Fibroblast of skin of right biceps (primary cell): ENCODE data around the gene TMED3.

ENCODE experiments used
- DNase-seq: peaks from one replicate; pipeline ENCODE4 v3.0.0-alpha.2; 2013

TMED3 gene

GRCh38 chr15:79310985-79311900 is at the start of gene TMED3:
Gene TMED3, plus strand, starts transcription at chr15:79311112. Its CDS starts 138 bp downstream, at chr15:79311250.
- DNase-seq = peak; percentile 91

GRCh38 chr15:79261836-79262235 is 49.1 kb upstream of the TMED3 start:
- no peak for DNase-seq

DNA sequence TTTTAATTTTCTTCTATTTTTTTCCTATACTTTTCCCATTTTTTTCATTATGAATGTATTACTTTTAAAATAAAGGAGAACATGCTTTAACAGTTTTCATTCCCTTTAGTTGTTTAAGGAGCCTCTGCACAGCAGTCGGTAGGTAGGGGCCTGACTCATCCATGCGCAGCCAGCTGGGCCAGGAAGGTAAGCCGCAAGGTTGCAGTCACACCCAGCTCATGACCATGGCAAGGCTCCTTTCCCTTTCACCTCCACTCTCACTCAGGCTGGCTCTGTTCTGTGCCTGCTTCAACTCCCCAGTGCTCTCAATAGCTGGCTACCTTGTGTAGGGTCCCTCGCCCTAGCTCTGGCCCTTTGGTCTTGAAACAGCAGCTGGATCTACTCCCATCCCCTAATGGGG is 45.7 kb upstream of the TMED3 start:
- no peak for DNase-seq

DNA sequence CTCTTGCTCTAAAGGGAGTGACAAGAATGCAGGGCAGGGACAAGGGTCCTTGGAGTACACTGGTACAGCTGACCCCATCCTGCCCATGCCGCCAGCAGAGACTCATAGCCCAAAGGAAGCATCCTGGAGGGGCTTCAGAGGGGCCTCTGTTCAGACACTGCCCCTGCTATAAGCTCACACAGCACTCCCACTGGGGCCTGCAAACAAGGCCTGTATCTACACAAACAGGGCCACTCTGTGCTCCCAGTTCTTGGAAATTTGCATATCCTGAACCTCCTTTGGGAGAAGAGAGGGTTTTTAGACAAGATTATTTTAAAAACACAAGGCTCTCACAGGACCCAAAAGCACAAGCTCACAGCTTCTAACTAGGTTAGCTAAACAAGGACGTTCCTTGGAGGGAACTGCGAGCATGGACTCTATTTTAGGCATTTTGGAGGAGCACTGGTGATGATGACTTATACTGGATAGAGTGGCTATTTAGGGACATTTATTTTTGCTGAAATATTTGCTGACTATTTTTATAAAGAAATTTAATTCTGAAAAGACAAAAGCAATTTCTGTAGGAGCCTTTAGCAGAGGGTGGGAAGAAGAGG is 44.8 kb upstream of the TMED3 start:
- DNase-seq = no peak

DNA sequence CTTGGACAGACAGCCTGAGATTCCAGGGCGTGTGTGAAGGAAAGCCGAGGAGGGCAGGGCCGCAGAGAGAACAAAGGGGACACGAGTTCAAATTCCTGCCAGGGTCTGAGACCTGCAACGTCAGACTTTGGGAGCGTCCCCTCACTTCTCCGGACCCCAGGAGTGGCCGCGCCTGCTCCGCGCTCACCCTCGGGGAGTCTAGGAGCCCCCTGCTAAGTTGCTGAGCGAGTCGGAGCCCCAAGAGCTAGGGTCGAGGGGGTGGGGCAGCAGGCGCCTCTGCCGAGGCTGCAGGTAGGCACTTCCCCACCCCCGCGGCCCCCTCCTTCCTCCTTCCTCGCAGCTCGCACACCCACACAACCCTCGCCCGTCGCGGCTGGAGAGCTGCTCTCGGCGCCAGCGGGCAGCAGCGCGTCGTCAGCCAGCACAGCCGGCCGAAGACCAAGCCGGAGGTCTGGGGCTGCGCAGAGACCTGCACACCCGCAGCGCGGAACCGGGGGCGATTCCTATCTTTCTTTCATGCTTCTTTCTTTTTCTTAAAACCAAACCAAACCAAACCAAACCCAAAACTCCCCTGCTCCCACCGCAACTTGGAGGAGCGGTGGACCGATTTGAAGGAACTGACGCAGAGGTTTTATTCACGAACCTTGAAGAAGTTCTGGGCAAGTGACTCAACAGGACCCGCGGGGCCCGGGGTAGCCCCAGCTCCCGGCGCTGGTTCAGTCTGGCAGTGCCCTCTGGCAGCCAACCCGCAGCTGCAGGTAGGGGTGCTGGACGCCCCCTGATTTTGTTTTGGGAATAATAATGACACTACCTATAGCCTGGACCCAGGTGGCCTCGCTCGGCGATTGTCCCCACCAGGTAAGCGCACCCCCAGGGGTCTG is 28.3 kb upstream of the TMED3 start, which contains the start of gene ANKRD34C:
Gene ANKRD34C (plus strand): TSS at position 352 of the 881 bp plus-strand sequence. CDS start 10,563 bp downstream, outside the sequence.
- DNase-seq = no peak

- DNase-seq = peak; percentile 39
These were observed 27.5 kb upstream of the TMED3 start for GRCh38 chr15:79283252-79284048.

GRCh38 chr15:79290642-79291275 is 20.2 kb upstream of the TMED3 start:
- DNase-seq = no peak

DNA sequence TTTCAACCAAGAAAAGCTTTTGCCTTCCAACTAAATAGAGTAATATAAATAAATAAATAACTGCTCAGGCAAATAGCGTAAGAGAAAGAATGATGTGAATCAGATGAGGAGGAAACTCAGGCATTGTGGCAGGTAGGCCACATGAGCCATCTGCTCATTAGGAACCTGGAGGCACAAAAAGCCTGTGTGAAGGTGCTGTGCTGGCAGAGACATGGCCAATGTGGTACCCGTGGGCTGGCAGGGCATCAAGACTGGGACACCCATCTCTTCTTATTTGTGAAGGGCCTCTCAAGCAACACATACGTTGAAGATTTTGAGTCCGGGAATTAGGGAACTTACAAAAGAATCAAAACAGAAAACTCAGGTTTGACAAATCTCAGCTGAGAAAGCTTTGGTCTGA is 18.9 kb upstream of the TMED3 start:
- no peak for DNase-seq

GRCh38 chr15:79294075-79294474 is 16.8 kb upstream of the TMED3 start:
- no peak for DNase-seq

DNA sequence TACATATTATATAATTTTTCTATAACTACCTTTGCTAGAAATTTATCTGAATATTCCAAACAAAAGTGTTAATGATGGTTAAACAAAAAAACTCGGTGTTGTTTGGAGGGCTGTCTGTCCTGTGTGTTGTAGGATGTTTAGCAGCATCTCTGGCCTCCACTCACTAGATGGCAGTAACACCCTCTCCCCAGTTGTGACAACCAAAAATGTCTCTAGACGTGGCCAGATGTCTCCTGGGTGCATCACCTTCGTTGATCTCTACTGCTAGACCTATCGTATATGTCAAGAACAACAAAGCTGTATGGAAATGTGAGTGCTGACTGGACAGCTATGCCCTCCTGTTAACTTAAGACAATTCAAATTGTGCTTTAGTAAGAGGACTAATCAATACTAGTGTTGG is 14.3 kb upstream of the TMED3 start:
- no peak for DNase-seq

DNA sequence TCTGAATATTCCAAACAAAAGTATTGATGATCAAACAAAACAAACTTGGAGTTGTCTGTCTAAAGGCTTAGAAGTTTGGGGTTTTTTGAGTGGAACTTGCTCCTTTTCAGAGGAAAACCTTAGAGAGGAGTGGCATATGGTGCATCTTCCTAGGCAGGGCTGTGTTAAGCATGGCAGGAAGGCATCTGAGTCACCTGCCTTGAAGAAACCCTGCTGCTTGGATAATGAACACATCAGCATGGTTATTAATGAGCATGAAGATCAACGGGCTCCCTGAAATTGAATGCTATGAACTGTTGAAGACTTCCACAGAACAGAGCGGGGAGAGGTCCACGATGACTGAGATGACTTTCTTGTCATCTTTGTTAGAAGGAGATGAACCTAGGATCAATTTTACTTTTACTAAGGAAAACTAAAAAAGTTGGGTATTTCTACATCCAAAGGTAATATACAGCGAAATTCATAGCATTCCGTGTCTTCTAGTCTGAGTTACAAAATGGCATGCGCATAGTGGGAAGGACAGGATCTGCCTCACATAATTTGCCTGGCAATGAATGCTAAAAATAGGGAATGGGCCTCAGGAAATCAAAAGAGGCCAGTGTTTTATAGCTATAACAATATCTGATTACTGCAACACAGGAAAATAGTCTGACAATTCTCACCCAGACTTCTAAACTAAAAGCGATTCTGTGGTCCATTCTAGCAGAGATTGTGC is 11.6 kb upstream of the TMED3 start:
- DNase-seq = no peak

GRCh38 chr15:79299841-79300235 is 11.1 kb upstream of the TMED3 start:
- DNase-seq = no peak

GRCh38 chr15:79307251-79307650 is 3.7 kb upstream of the TMED3 start:
- no peak for DNase-seq

DNA sequence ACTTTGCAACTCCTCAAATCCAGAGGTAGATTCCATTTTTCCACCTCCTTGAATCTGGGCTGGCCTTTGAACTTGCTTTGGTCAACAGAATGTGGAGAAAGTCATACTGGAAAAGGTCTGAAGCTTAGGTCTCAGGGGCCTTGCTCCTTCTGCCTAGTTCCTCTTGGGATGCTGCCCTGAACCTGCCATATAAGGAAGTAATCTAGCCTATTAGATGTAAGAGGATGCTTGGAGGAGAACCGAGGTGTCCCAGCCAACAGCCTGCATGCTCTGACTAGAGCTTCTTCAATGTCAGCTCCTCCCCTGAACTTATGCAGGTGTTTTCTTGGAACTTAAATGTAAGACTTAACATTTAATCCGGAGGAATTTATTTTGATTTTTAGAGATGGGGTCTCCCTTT is 2.0 kb upstream of the TMED3 start:
- no peak for DNase-seq

DNA sequence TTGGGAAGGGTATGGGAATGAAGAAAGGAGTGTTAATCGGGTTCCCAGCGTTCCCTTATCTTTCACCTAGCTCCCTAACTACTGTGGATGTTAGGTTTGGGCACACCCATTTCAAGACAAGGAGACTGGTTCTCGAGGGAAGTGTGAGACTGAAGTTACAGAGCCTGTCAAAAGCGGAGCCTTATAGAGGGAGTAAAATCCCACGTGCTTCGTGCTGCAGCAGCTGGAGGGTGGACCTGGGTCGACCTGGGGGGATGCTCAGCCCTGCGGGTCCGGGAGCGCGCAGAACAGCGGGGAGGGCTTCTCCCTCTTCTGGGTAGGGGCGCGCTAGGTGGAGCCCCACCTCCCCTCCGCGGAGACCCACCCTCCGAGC is 314 bp upstream of the TMED3 start:
- no peak for DNase-seq

DNA sequence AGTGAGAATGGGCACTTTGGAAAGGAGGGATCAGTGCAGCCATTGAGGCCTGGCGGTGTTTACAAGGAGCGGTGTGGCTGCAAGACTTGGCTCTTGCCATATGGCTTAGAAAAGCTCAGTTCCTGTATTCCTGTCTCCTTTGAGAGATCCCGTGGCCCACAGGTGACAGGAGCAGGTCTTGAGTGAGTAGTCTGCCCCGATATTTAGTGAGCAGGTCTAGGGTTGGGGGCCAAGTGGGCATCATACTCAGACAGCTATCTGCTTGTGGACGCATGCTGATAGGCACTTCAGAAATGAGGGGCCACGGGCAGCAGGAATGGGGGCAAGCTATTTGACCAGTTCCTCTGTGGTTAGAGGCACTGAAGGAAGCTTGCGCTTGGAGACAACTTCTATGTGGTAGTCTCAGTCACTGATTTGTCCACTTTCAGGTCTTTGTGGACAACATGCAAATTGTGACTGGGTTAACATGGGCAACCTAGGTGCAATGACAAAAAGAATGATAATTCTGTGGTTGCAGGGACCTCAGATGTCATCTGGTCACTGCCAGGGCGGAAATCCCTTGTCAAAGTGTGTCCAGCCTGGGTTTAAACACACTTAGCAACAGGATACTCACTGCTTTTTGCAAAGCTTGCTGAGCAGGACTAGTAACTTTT is 1.1 kb downstream of the TMED3 start:
- no peak for DNase-seq

DNA sequence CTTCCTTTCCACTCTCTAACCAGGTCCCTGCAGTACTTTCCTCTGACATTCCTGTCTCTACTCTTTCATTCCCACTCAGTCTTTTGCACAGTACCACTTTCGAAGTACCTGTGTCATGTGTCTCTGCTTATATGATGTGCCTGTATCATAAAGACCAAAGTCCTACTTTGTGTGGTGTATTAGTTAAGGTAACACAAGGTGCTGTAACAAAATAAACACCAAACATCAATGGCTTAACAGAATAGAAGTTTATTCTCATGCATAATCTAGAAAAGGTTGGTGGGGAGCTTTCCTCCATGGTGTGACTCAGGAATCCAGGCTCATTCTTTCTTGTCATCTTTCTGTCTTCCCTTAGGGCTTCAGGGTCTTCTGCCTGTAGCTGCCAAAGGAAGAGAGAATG is 3.3 kb downstream of the TMED3 start:
- DNase-seq = no peak

DNA sequence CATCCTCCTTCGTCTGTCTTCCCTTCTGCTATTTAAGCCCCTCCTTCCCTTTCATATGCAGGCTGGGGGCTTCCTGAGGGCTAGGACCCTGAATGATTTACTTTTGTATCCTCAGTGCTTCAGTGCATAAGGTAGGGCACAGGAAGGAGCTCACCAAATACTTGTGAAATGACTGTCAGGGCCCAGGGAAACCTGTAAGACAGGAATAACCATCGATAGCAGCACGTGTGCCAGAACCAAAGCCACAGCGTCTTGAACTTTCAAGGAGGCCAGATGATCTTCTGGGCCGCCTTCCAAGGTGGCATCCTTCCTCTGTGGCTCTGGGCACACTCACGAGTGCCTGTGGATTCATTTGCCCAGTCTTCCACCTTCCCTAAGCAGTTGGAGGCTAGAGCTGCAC is 3.9 kb downstream of the TMED3 start:
- no peak for DNase-seq

DNA sequence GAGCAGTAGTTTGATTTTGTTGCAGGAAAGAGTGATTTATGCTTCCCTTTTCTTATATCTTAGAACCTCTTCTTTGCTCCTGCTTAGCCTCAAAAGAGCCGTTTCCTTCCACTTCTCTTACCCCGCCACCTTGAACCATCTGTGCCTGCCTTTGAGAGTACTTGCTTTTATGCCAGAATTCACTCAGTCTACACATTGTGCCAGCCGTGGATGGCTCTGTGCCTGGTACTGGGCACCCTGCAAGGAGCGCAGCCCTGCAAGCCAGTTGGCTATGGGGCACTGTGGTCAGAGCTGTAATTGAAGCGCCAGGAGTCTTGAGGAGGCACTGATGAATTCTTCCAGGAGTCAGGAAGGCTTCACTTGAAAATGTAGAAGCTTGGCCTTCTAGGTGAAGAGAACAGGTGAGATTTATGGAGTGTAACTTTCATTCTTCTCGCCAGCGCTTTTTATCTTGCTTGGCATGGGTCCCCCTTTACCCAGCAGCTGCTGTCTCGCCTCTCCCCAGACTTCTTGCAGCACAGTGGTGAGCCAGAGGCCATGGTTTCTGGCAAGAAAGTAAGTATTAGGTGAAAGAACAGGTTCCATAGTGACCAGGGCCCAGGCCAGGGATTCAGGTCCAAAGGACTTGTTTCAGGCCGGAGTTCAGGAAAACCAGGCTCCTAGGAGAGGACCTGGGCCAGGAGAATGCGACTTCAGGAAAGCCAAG is 4.9 kb downstream of the TMED3 start:
- DNase-seq = no peak

DNA sequence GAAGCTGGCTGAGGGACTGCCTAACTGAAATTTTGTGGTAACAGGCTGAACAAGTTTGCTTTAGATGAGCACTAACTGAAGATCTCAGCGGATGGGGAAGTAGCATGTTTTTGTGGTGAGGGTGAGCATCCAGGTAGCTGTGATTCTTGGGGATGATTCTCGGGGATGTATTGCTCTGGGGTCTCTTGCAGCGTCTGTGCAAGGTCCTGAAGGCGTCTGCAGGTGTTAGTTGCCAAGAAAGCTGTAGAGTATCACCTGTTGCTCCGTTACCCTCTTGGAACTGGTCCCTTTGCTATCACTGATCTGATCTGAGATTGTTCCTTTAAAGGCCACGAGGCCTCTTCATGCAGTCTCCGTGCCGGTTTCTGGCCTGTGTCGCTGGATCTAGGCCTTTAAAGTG is 6.0 kb downstream of the TMED3 start:
- no peak for DNase-seq
